Measurements from ENCODE around the gene COG8. TPM values are rescaled to one million over a fixed set of nuclear protein-coding genes. Genes with fewer than 3 reads are reported as not detected.
"Not testable (repeated sequence)": the region's sequence is repeated elsewhere in the genome, so short reads cannot be mapped to it uniquely, and the experiment has no call there.

Gene COG8
- total and polyA plus RNA-seq, 2 donors (not counting 3 experiments of a cell fraction or from before 2014, with no cell fraction given) = 29.0 to 31.6 TPM

- dilution Hi-C loops (cut with MboI; ENCODE audit: extremely low pct_ligation_motif_present, low sequenced_read_pairs) (no loop called here), intact Hi-C loops (cut with micrococcal nuclease) (loop anchor here (10.0 kb wide), 1 partner anchor 449 kb away; the partner anchor contains the start of gene TANGO6)
- POLR2A ChIA-PET = no interaction called here
- Histone ChIP-seq H2AFZ (ENCODE audit: low read depth, low read length) (no peak overlapping the region), H3K9ac (replicated peaks; ENCODE audit: extremely low read depth, insufficient read depth, low read length) (no peak overlapping the region), H3K27me3 (ENCODE audit: control insufficient read depth in 2 of 2, insufficient read depth in 2 of 2, low read length in 2 of 2) (no peaks in the 10 kb centered on the region), H4K20me1 (replicated peaks; ENCODE audit: control insufficient read depth, extremely low read depth, insufficient read depth, low read length) (no peaks in the 10 kb centered on the region), H3K79me2 (ENCODE audit: control insufficient read depth, insufficient read depth, low read length) (peaks cover 5% of the 10 kb centered on the region), H3K4me2 (ENCODE audit: insufficient read depth, low read length) (no peak overlapping the region), H3K27ac (ENCODE audit: insufficient read depth, low read depth, low read length) (no peak overlapping the region), H3K4me3 (replicated peaks in 1 of 3; ENCODE audit: insufficient read depth in 1 of 3, low read depth in 1 of 3, low read length in 3 of 3) (no peak overlapping the region), H3K36me3 (ENCODE audit: control insufficient read depth in 2 of 2, extremely low read depth in 1 of 2, insufficient read depth in 2 of 2, low read length in 2 of 2) (peaks cover 3 to 4% of the 10 kb centered on the region in 2 experiments), H3K4me1 (ENCODE audit: control insufficient read depth, extremely low read depth, insufficient read depth, low read length) (no peaks in the 10 kb centered on the region), H3K9me3 (replicated peaks; ENCODE audit: control insufficient read depth, insufficient read depth, low read length) (no peaks in the 10 kb centered on the region), H3K9me1 (replicated peaks; ENCODE audit: control insufficient read depth, extremely low read depth, insufficient read depth, low read length) (no peaks in the 10 kb centered on the region)
- DNase-seq (ENCODE audit: low read depth, low spot score) (no peak), FAIRE-seq (no peak)
- TF ChIP-seq EZH2 (IDR thresholded peaks at IDR 0.05; ENCODE audit: borderline replicate concordance, low read depth, low read length, severe bottlenecking) (no peak), POLR2AphosphoS5 (IDR thresholded peaks at IDR 0.05; ENCODE audit: insufficient read depth, low read depth, low read length) (no peak), JUN (IDR thresholded peaks at IDR 0.05; ENCODE audit: borderline replicate concordance, insufficient read depth, insufficient read length, low read depth) (no peak), FOS (IDR thresholded peaks at IDR 0.05; ENCODE audit: borderline replicate concordance, insufficient read depth, low read length) (no peak), MYC (IDR thresholded peaks at IDR 0.05; ENCODE audit: low read depth, low read length) (no peak), POLR2A (IDR thresholded peaks at IDR 0.05; ENCODE audit: low read depth, low read length) (no peak), GATA2 (IDR thresholded peaks at IDR 0.05; ENCODE audit: insufficient read depth, insufficient read length, low read depth, low read length) (no peak), MAX (IDR thresholded peaks at IDR 0.05; ENCODE audit: insufficient read depth, insufficient read length) (no peak)
- TF ChIP-seq, protein P1, sequence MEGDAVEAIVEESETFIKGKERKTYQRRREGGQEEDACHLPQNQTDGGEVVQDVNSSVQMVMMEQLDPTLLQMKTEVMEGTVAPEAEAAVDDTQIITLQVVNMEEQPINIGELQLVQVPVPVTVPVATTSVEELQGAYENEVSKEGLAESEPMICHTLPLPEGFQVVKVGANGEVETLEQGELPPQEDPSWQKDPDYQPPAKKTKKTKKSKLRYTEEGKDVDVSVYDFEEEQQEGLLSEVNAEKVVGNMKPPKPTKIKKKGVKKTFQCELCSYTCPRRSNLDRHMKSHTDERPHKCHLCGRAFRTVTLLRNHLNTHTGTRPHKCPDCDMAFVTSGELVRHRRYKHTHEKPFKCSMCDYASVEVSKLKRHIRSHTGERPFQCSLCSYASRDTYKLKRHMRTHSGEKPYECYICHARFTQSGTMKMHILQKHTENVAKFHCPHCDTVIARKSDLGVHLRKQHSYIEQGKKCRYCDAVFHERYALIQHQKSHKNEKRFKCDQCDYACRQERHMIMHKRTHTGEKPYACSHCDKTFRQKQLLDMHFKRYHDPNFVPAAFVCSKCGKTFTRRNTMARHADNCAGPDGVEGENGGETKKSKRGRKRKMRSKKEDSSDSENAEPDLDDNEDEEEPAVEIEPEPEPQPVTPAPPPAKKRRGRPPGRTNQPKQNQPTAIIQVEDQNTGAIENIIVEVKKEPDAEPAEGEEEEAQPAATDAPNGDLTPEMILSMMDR (IDR thresholded peaks at IDR 0.05; ENCODE audit: extremely low read depth in 1 of 2, insufficient read depth in 1 of 2, low read depth in 1 of 2, low read length in 2 of 2) = no peak
- CTCF ChIA-PET = interaction anchor here (1.0 to 1.1 kb wide), 2 partner anchors 8 to 17 kb away, joined by 3 read pairs; no protein-coding TSS in a partner anchor
- BruUV-seq (replicated peaks) = no TSS peak
Measured at GRCh38 chr16:69293401-69293800, 46.0 kb downstream of the COG8 start.

DNA sequence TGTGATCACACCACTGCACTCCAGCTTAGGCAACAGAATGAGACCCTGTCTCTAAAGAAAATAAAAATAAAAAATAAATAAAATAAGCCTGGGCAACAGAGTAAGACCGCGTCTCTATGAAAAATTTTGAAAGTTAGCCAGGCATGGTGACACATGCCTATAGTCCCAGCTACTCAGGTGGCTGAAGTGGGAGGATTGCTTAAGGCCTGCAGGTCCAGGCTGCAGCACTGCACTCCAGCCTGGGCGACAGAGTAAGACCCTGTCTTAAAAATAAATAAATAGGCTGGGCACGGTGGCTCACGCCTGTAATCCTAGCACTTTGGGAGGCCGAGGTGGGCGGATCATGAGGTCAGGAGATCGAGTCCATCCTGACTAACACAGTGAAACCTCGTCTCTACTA is 47.7 kb downstream of the COG8 start:
- H3K36me3 ChIP-seq (ENCODE audit: control insufficient read depth in 2 of 2, extremely low read depth in 1 of 2, insufficient read depth in 2 of 2, low read length in 2 of 2); H3K9ac ChIP-seq (replicated peaks; ENCODE audit: extremely low read depth, insufficient read depth, low read length); H3K4me1 ChIP-seq (ENCODE audit: control insufficient read depth, extremely low read depth, insufficient read depth, low read length); POLR2A ChIA-PET; H3K4me3 ChIP-seq (replicated peaks in 1 of 3; ENCODE audit: insufficient read depth in 1 of 3, low read depth in 1 of 3, low read length in 3 of 3); H3K27ac ChIP-seq (ENCODE audit: insufficient read depth, low read depth, low read length); dilution Hi-C loops (cut with MboI; ENCODE audit: extremely low pct_ligation_motif_present, low sequenced_read_pairs); H2AFZ ChIP-seq (ENCODE audit: low read depth, low read length); BruUV-seq (replicated peaks); FAIRE-seq; H3K4me2 ChIP-seq (ENCODE audit: insufficient read depth, low read length); H3K9me1 ChIP-seq (replicated peaks; ENCODE audit: control insufficient read depth, extremely low read depth, insufficient read depth, low read length); H4K20me1 ChIP-seq (replicated peaks; ENCODE audit: control insufficient read depth, extremely low read depth, insufficient read depth, low read length); H3K27me3 ChIP-seq (ENCODE audit: control insufficient read depth in 2 of 2, insufficient read depth in 2 of 2, low read length in 2 of 2); H3K9me3 ChIP-seq (replicated peaks; ENCODE audit: control insufficient read depth, insufficient read depth, low read length); H3K79me2 ChIP-seq (ENCODE audit: control insufficient read depth, insufficient read depth, low read length); DNase-seq (ENCODE audit: low read depth, low spot score): not testable (repeated sequence)
- CTCF ChIA-PET = interaction anchor here (0.9 kb wide), 1 partner anchor 141 kb away, joined by 3 read pairs; no protein-coding TSS in a partner anchor
- intact Hi-C loops (cut with micrococcal nuclease) = loop anchor here (10.0 kb wide), 1 partner anchor 447 kb away; the partner anchor contains the start of gene TANGO6

All from endothelial cell of umbilical vein (primary cell).